Measurements from ENCODE around the gene STAP2.

STAP2 gene

DNA sequence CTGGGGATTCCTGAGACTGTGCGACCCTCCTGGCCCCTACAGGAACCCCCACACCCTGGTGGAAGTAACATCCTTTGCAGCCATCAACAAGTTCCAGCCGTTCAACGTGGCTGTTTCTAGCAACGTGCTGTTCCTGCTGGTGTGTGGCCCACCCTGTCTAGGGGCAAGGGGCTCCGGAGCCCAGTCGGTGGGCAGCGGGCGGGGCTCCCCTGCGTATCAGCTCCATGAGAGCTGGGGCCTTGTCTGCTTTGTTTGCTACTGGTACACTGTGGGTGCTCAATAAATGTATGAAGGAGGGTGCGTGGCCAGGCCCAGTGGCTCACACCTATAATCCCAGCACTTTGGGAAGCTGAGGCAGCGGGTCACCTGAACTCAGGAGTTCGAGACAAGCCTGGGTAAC lies 15.7 kb upstream of the STAP2 start:
- Histone ChIP-seq H4K12ac (ENCODE audit: low read depth, low read length) (no peak overlapping the region), H3K23ac (ENCODE audit: low read length) (no peak overlapping the region), H3K4me2 (ENCODE audit: low read length) (no peak overlapping the region), H3K27me3 (ENCODE audit: insufficient read depth, low read length) (no peaks in the 10 kb centered on the region), H3K18ac (ENCODE audit: low read length) (no peak overlapping the region), H4K91ac (ENCODE audit: low read depth, low read length) (no peak overlapping the region), H3K9ac (ENCODE audit: low read length) (no peak overlapping the region), H3K79me1 (ENCODE audit: low read length) (no peaks in the 10 kb centered on the region), H3K27ac (ENCODE audit: low read depth, low read length) (no peak overlapping the region), H2AK5ac (ENCODE audit: low read length) (no peak overlapping the region), H2BK12ac (ENCODE audit: low read length) (no peak overlapping the region), H3K4me1 (ENCODE audit: control insufficient read depth in 1 of 2, insufficient read depth in 2 of 2, low read length in 2 of 2) (no peaks in the 10 kb centered on the region), H3K4me3 (ENCODE audit: low read depth, low read length) (no peak overlapping the region), H2AFZ (ENCODE audit: insufficient read depth, low read length, poor library complexity) (no peak overlapping the region), H3K4ac (ENCODE audit: low read depth, low read length) (no peak overlapping the region), H4K8ac (ENCODE audit: low read depth, low read length) (no peak overlapping the region), H3K9me3 (ENCODE audit: insufficient read depth, low read depth, low read length) (peaks cover 3% of the 10 kb centered on the region), H3K14ac (ENCODE audit: low read length) (no peak overlapping the region), H3K36me3 (ENCODE audit: control insufficient read depth in 1 of 2, insufficient read depth in 2 of 2, low read length in 2 of 2) (peaks cover 41 to 44% of the 10 kb centered on the region in 2 experiments), H2BK120ac (ENCODE audit: insufficient read depth, low read length, poor library complexity) (no peak overlapping the region), H3K79me2 (ENCODE audit: control insufficient read depth, insufficient read depth, low read length, poor library complexity) (no peaks in the 10 kb centered on the region), H2BK5ac (ENCODE audit: low read depth, low read length, poor library complexity) (no peak overlapping the region)
- no CpG with 5 or more reads among the region's 12 CpGs for WGBS (ENCODE audit: extremely low coverage, insufficient coverage, insufficient read length)
- no peak for DNase-seq

GRCh38 chr19:4352701-4353121 lies 14.1 kb upstream of the STAP2 start:
- no peak overlapping the region for H3K14ac ChIP-seq (ENCODE audit: low read length)
- no peak overlapping the region for H3K4me3 ChIP-seq (ENCODE audit: low read depth, low read length)
- H2AFZ ChIP-seq (ENCODE audit: insufficient read depth, low read length, poor library complexity) = no peak overlapping the region
- H3K9ac ChIP-seq (ENCODE audit: low read length) = no peak overlapping the region
- no peaks in the 10 kb centered on the region for H3K79me2 ChIP-seq (ENCODE audit: control insufficient read depth, insufficient read depth, low read length, poor library complexity)
- WGBS (ENCODE audit: extremely low coverage, insufficient coverage, insufficient read length) = no CpG with 5 or more reads among the region's 9 CpGs
- no peaks in the 10 kb centered on the region for H3K27me3 ChIP-seq (ENCODE audit: insufficient read depth, low read length)
- H3K27ac ChIP-seq (ENCODE audit: low read depth, low read length) = no peak overlapping the region
- DNase-seq = peak in 1 of 2 donors; percentile 67
- no peak overlapping the region for H4K12ac ChIP-seq (ENCODE audit: low read depth, low read length)
- peaks cover 31 to 37% of the 10 kb centered on the region in 2 experiments for H3K36me3 ChIP-seq (ENCODE audit: control insufficient read depth in 1 of 2, insufficient read depth in 2 of 2, low read length in 2 of 2)
- H3K4me1 ChIP-seq (ENCODE audit: control insufficient read depth in 1 of 2, insufficient read depth in 2 of 2, low read length in 2 of 2) = no peaks in the 10 kb centered on the region
- no peak overlapping the region for H3K4me2 ChIP-seq (ENCODE audit: low read length)
- H2BK12ac ChIP-seq (ENCODE audit: low read length) = no peak overlapping the region
- no peak overlapping the region for H3K23ac ChIP-seq (ENCODE audit: low read length)
- H3K4ac ChIP-seq (ENCODE audit: low read depth, low read length) = no peak overlapping the region
- no peak overlapping the region for H2BK5ac ChIP-seq (ENCODE audit: low read depth, low read length, poor library complexity)
- H3K79me1 ChIP-seq (ENCODE audit: low read length) = no peaks in the 10 kb centered on the region
- H3K9me3 ChIP-seq (ENCODE audit: insufficient read depth, low read depth, low read length) = peaks cover 3% of the 10 kb centered on the region
- H2AK5ac ChIP-seq (ENCODE audit: low read length) = no peak overlapping the region
- H4K8ac ChIP-seq (ENCODE audit: low read depth, low read length) = no peak overlapping the region
- no peak overlapping the region for H3K18ac ChIP-seq (ENCODE audit: low read length)
- no peak overlapping the region for H2BK120ac ChIP-seq (ENCODE audit: insufficient read depth, low read length, poor library complexity)
- H4K91ac ChIP-seq (ENCODE audit: low read depth, low read length) = no peak overlapping the region

- Histone ChIP-seq H2BK5ac (ENCODE audit: low read depth, low read length, poor library complexity) (no peak overlapping the region), H3K79me2 (ENCODE audit: control insufficient read depth, insufficient read depth, low read length, poor library complexity) (no peaks in the 10 kb centered on the region), H3K27ac (ENCODE audit: low read depth, low read length) (no peak overlapping the region), H4K12ac (ENCODE audit: low read depth, low read length) (no peak overlapping the region), H3K18ac (ENCODE audit: low read length) (no peak overlapping the region), H3K79me1 (ENCODE audit: low read length) (no peaks in the 10 kb centered on the region), H2AK5ac (ENCODE audit: low read length) (no peak overlapping the region), H4K8ac (ENCODE audit: low read depth, low read length) (no peak overlapping the region), H3K4ac (ENCODE audit: low read depth, low read length) (no peak overlapping the region), H2BK120ac (ENCODE audit: insufficient read depth, low read length, poor library complexity) (no peak overlapping the region), H3K14ac (ENCODE audit: low read length) (no peak overlapping the region), H3K4me1 (ENCODE audit: control insufficient read depth in 1 of 2, insufficient read depth in 2 of 2, low read length in 2 of 2) (no peaks in the 10 kb centered on the region), H2BK12ac (ENCODE audit: low read length) (no peak overlapping the region), H4K91ac (ENCODE audit: low read depth, low read length) (no peak overlapping the region), H3K27me3 (ENCODE audit: insufficient read depth, low read length) (no peaks in the 10 kb centered on the region), H3K23ac (ENCODE audit: low read length) (no peak overlapping the region), H3K4me2 (ENCODE audit: low read length) (no peak overlapping the region), H3K36me3 (ENCODE audit: control insufficient read depth in 1 of 2, insufficient read depth in 2 of 2, low read length in 2 of 2) (peaks cover 30 to 36% of the 10 kb centered on the region in 2 experiments), H3K4me3 (ENCODE audit: low read depth, low read length) (no peak overlapping the region), H3K9me3 (ENCODE audit: insufficient read depth, low read depth, low read length) (peaks cover 3% of the 10 kb centered on the region), H3K9ac (ENCODE audit: low read length) (no peak overlapping the region), H2AFZ (ENCODE audit: insufficient read depth, low read length, poor library complexity) (no peak overlapping the region)
- DNase-seq = no peak
- no CpG with 5 or more reads among the region's 9 CpGs for WGBS (ENCODE audit: extremely low coverage, insufficient coverage, insufficient read length)
These were observed 12.1 kb upstream of the STAP2 start for GRCh38 chr19:4350726-4351125.

DNA sequence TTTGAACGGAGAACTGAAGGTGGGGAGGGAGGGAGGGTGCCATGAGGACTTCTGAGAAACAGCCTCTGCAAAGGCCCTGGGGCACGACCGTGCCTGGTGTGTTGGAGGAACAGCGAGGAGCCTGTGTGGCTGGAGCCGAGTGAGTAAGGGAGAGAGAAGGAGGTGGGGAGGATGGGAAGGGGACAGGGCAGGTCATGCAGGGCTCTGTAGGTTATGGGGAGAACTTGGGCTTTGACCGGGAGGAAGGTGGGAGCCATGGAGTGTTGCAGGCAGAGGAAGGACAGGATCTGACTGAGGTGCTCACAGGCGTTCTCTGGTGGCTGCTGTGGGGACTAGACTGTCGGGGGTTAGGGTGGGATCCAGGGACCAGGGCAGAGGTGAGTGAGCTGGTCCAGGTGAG lies 11.5 kb upstream of the STAP2 start:
- Histone ChIP-seq H4K91ac (ENCODE audit: low read depth, low read length) (no peak overlapping the region), H3K18ac (ENCODE audit: low read length) (no peak overlapping the region), H3K14ac (ENCODE audit: low read length) (no peak overlapping the region), H3K27me3 (ENCODE audit: insufficient read depth, low read length) (no peaks in the 10 kb centered on the region), H3K36me3 (ENCODE audit: control insufficient read depth in 1 of 2, insufficient read depth in 2 of 2, low read length in 2 of 2) (peaks cover 35 to 40% of the 10 kb centered on the region in 2 experiments), H3K79me2 (ENCODE audit: control insufficient read depth, insufficient read depth, low read length, poor library complexity) (no peaks in the 10 kb centered on the region), H2BK12ac (ENCODE audit: low read length) (no peak overlapping the region), H3K79me1 (ENCODE audit: low read length) (no peaks in the 10 kb centered on the region), H3K4ac (ENCODE audit: low read depth, low read length) (no peak overlapping the region), H3K4me3 (ENCODE audit: low read depth, low read length) (no peak overlapping the region), H2AFZ (ENCODE audit: insufficient read depth, low read length, poor library complexity) (no peak overlapping the region), H4K8ac (ENCODE audit: low read depth, low read length) (no peak overlapping the region), H3K4me2 (ENCODE audit: low read length) (no peak overlapping the region), H2AK5ac (ENCODE audit: low read length) (no peak overlapping the region), H3K23ac (ENCODE audit: low read length) (no peak overlapping the region), H2BK120ac (ENCODE audit: insufficient read depth, low read length, poor library complexity) (no peak overlapping the region), H3K9ac (ENCODE audit: low read length) (no peak overlapping the region), H4K12ac (ENCODE audit: low read depth, low read length) (no peak overlapping the region), H2BK5ac (ENCODE audit: low read depth, low read length, poor library complexity) (no peak overlapping the region), H3K9me3 (ENCODE audit: insufficient read depth, low read depth, low read length) (peaks cover 3% of the 10 kb centered on the region), H3K4me1 (ENCODE audit: control insufficient read depth in 1 of 2, insufficient read depth in 2 of 2, low read length in 2 of 2) (no peaks in the 10 kb centered on the region), H3K27ac (ENCODE audit: low read depth, low read length) (no peak overlapping the region)
- no CpG with 5 or more reads among the region's 8 CpGs for WGBS (ENCODE audit: extremely low coverage, insufficient coverage, insufficient read length)
- DNase-seq = no peak
